Gastroesophageal sphincter (tissue), 3 donors: ENCODE measurements around the gene SEMA6B.

Experiments
- POLR2A ChIP-seq, 2 donors: fragments of 450-650 bp; IDR thresholded peaks; one replicate each; pipeline ENCODE4 v1.6.1; 2017; ENCODE audit warnings: antibody characterized with exemption in 2 of 2, mild to moderate bottlenecking in 2 of 2, moderate library complexity in 1 of 2
- TF ChIP-seq, protein P1 (sequence below), 4 experiments: fragments of 200-600 bp in 2 of 4; fragments of 450-650 bp in 2 of 4; sonication (generic) in 1 of 4; IDR thresholded peaks; one replicate each; pipeline ENCODE4 v1.5.1; 2017 to 2019; ENCODE audit warnings: antibody characterized with exemption in 4 of 4, mild to moderate bottlenecking in 2 of 4, moderate library complexity in 2 of 4

DNA sequence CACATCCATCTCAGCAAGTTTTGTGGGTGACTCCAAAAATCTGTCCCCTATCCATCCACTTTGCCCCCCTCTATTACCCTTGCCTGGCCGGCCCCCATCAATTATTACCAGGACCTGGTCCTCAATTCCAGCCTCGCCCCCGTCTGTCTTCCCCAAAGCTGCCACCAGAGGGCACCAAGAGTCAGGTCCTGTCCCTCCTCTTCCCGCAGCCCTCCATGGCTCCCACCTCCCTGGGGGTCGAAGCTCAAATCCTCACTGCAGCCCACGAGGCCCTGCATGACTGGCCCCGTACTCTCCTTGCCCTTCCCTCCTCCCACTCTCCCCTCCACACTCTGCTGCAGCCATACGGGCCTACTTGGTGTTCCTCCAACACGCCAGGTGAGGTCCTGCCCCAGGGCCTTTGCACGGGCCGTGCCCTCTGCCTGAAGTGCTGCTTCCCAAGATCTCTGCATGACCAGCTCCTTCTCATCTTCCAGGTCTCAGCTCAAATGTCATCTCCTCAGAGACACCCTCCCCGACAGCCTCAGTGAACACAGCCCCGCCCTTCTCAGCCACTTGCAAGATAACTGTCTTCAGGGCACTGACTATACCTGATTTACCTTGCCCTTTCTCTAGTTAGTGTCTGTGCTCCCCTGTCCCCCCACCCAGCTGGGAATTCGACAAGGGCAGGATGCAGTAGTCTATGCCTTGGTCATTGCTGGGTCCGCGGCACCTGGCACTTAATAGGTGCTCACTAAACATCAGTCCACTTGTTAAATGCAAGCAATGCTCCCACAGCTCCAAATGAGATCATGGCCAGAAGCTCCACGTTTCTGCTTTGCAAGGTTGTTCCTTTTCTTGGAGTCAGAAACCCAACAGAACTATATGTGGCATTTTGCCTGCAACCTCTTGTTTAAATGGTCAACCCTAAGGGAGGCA lies 16.8 kb upstream of the SEMA6B start:
- TF ChIP-seq POLR2A (IDR thresholded peaks at IDR 0.05) = no peak
- TF ChIP-seq, protein P1, sequence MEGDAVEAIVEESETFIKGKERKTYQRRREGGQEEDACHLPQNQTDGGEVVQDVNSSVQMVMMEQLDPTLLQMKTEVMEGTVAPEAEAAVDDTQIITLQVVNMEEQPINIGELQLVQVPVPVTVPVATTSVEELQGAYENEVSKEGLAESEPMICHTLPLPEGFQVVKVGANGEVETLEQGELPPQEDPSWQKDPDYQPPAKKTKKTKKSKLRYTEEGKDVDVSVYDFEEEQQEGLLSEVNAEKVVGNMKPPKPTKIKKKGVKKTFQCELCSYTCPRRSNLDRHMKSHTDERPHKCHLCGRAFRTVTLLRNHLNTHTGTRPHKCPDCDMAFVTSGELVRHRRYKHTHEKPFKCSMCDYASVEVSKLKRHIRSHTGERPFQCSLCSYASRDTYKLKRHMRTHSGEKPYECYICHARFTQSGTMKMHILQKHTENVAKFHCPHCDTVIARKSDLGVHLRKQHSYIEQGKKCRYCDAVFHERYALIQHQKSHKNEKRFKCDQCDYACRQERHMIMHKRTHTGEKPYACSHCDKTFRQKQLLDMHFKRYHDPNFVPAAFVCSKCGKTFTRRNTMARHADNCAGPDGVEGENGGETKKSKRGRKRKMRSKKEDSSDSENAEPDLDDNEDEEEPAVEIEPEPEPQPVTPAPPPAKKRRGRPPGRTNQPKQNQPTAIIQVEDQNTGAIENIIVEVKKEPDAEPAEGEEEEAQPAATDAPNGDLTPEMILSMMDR (IDR thresholded peaks at IDR 0.05) = peak in 3 of 4 experiments; percentile 48 to 68 (median 56)
